KG1 (cell line): ENCODE measurements around the gene TBX3.

ENCODE experiments used
- DNase-seq: peaks from one replicate; lab custom pipeline; 2025; lab: John Stamatoyannopoulos, UW

TBX3 gene

GRCh38 chr12:114682785-114683708 lies 928 bp downstream of the TBX3 start:
- no peak for DNase-seq

DNA sequence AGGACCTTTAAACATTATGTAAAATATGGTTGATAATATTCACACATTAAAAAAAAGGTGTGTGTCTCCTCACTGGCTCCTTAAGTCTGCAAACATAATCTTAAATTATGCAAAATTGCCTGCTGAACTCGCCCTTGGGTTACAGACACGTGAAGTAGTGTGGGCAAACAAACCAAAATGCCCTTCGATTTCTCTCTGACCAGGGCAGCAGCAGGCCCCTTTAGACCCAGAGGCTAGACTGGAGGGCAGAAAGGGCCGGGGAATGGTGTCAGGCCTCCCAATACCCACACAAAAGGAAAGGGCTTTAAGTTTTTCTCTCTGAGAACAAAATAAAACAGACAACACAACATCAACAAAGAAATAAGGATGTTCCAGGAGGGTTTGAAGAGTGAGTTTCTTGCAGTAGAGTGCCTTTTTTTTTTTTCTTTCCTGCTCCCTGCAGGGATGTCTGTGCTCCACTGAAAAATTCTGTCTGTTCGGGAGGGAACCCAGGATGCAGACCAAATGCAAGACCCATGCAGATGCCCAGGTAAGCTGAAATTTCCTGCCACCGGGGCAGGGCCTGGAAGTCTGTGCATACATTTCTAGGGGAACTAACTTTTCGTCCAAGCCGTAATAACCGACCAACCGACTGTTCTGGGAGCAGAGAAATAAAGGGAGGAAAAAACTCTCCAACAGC lies 1.7 kb downstream of the TBX3 start:
- DNase-seq, result no peak

DNA sequence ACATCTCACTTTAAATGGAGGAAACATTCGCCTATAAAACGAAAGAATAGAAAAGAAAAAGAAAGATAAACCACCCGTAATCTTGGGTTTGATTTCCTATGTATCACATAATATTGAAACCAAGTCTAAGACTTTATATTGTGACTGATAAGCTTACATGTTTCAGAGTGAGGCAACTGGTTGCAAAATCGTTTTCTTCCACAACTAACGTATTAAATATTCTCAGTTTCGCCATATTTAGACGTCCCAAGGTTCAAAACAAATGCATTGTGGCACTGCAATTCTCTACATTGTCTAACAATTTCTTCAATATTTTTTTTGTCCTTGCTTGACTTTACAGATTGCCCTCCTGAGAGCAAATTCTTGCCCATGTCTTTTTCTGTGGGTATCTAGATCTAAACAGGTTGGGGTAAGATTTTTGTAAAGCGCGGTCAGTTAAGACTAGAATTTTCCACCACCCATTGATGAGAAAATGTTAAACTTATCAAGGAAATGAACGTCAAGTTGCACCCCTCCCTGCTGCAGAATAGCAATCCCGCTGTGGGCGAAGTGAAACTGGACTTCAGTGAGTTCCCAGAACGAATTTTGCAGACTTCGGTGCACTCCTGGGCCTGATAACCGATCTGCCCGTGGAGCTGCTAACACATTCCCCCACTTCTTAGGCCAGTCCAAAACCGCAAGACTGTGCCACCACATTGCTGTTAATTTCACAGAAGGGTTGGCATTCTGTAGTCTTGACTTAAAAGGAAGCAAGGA lies 2.7 kb downstream of the TBX3 start:
- no peak for DNase-seq

- DNase-seq, result no peak
Measured at GRCh38 chr12:114680604-114681069, 3.3 kb downstream of the TBX3 start.

- DNase-seq, result no peak
Measured at GRCh38 chr12:114679942-114680341, 4.0 kb downstream of the TBX3 start.

- no peak for DNase-seq
Measured at GRCh38 chr12:114679452-114679875, 4.5 kb downstream of the TBX3 start.

- DNase-seq, result no peak
Measured at GRCh38 chr12:114678718-114679117, 5.3 kb downstream of the TBX3 start.

DNA sequence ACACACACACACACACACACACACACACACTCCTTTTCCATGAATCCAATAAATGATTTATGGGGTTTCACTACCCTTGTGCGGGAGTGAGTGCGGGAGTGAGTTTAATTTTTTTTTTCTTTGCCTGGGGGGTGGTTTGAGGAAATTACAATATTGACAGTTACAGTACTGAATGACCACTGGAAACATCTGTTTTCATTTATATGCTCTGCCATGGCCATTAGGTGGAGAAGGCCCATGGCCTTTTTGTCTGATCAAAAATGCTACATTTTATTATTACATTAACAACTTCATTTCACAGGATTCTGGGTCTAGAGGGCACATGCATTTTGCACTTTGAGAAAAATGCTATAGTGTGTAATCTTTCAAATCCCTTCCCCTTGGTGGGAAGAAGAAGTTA lies 5.9 kb downstream of the TBX3 start:
- DNase-seq, result no peak

DNA sequence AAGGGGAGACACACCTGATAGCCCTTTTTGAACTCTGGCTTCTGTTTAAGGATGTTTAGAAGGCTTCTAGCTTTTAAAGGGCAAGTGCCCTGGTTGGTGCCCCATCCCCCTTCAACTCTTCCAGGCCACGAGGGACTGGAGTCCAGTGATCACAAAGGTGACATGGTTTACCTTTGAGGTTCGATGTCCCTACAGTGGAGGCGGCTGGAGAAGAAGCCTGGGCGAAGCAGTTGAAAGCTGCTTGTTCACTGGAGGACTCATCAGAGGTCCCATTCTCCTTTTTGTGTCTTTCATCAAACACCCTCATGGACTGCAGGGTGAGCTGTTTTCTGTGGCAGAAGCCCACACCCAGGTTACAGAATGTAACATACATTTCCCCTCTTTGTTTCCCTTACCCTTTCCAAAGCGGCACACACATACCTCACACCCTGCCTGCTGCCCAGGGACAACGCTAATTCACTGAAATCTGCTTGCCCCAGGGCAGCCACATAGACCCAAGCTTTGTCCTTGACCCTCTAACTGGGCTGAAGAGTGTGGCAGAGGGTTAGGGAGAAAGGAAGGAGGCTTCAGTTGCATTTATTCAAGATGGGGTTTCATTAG lies 7.7 kb downstream of the TBX3 start:
- DNase-seq, result no peak

- no peak for DNase-seq
Measured at GRCh38 chr12:114674251-114675047, 9.5 kb downstream of the TBX3 start.

DNA sequence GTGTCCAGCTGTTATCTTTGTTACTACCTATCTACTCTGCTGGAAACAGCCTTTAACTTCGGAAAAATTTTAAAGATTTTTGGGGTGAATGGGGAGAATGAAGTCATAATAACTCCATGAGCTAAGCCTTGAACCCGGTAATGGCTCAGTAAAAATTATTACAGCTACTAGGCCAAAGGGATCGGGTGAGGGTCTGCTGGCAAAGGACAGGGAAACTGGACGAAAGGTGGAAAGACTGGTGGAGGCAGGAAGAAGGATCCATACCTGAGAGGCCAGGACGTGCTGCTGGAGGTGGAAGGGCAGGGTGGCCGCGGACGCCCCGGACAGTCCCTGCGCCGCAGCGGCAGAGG lies 10.1 kb downstream of the TBX3 start:
- no peak for DNase-seq

GRCh38 chr12:114673169-114673833 lies 10.7 kb downstream of the TBX3 start:
- no peak for DNase-seq

DNA sequence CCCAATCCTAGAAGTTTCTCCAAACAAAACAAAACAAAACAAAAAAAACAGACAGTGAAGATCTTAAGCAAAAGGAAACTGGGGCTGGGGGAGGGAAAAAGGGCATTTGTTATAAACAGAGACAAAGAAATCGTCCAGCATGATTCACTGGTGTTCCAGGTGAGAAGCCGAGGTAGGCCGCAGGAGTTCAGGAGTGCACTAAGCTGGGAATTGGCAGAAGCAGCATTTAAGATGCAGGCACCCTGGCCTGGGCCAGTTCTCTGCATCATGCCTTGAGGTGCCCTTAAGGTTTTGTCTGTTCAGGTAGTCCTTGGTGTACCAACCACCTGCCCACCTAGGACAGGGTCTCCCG lies 11.2 kb downstream of the TBX3 start:
- no peak for DNase-seq

DNA sequence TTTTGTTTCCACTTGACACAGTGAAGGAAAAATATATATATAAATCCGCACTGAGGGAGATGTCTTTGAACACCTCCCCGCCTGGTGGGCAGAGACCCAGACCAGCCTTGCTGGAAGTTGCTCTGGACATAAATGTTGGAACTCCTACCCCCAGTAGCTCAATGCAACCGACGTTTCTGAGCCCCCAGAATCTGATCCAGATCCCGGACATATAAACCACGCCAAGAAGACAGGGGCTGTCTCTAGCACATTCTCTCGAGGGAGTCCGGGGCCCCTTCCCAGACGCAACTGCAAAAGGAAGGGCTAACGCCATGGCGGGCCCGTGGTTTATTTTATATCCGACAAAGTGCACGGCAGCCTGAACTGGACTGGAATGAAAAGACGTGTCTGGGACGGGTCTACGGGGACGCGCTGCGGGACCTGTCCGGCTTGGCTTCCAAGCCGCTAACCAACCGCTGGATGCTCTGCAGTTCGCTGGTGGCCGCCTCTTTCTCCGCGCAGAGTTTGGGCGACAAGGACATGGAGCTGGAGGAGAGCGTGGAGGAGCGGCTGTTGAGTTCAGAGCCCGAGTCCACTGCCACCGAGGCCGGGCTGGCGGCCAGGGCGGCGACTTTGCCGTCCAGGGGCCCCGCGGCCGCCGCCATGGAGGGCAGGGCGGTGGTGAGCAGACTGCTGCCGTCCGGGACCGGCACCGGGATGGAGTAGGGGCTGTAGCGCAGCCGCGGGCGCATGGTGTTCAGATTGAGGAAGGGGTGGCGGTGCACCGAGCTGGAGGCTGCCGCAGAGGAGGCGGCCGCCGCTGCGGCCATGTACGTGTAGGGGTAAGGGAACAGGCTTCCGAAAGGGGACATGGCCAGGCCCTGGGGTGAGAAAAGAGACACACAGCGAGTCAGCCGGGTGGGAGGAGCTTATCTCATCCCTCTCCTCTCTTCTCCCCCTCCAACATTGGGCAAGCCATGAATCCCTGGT lies 12.2 kb downstream of the TBX3 start:
- DNase-seq, result no peak

GRCh38 chr12:114671066-114671442 lies 12.9 kb downstream of the TBX3 start:
- DNase-seq, result no peak

GRCh38 chr12:114670291-114670980 lies 13.5 kb downstream of the TBX3 start:
- DNase-seq, result no peak

DNA sequence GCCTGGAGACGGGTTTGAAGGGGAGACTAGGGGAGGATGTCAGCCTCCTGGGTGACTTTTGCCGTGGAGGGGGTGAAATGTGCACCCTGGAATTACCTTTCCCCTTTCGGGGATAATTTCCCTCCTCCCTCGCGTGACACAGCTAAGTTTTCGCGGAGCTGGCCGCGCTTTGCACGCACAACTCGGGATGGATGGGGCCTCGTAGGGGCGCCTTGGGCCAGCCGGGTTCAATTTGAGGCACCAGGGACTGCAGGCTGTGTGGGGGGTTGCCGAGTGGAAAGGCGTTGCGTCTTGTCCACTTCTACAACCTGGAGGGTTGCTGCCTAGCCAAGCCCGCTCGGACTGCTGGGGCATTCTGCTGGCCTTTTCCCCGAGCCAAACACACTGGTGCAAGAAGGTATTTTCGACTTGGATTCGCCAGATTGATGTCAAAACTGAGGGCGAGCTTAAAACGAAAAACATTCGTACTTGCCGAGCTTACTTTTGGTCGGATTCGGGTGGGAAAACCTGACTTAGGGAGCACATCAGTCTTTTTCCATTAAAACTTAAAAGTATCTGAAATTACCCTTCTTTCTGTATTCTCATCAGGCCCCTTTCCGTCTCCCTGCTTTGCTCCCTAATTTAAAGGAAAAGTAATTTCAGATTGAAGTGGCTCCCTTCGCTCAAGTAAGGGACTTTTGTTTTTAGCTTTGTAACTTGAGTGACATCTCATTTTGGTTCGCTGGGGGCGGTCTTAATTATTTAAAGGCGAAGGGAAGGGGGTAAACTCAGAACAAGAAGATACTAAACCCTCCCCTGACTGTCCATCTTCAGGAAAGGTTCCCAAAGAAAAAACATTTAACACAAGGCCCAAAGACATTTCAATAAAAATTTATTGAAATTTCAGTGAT lies 14.3 kb downstream of the TBX3 start:
- DNase-seq, result no peak

GRCh38 chr12:114668886-114669288 lies 15.1 kb downstream of the TBX3 start:
- no peak for DNase-seq
